Measurements from ENCODE around the gene GPR75.

GPR75 gene

GRCh38 chr2:53859206-53860181, at the start of gene GPR75:
Gene GPR75 (minus strand): TSS chr2:53859967. CDS start chr2:53854756, 5,211 bp downstream.
- FAIRE-seq = no peak

GRCh38 chr2:53907582-53907981, 47.8 kb upstream of the GPR75 start:
- FAIRE-seq = no peak

- FAIRE-seq = no peak
Measured at GRCh38 chr2:53905396-53905795, 45.6 kb upstream of the GPR75 start.

GRCh38 chr2:53903011-53903410, 43.2 kb upstream of the GPR75 start:
- FAIRE-seq = no peak

- FAIRE-seq = no peak
Measured at GRCh38 chr2:53901192-53901591, 41.4 kb upstream of the GPR75 start.

GRCh38 chr2:53896864-53897263, 37.1 kb upstream of the GPR75 start:
- FAIRE-seq = no peak

- no peak for FAIRE-seq
Measured at GRCh38 chr2:53886406-53887280, 26.9 kb upstream of the GPR75 start.

GRCh38 chr2:53884883-53885282, 25.1 kb upstream of the GPR75 start:
- no peak for FAIRE-seq

- FAIRE-seq = no peak
Measured at GRCh38 chr2:53881986-53882385, 22.2 kb upstream of the GPR75 start.

- FAIRE-seq = no peak
Measured at GRCh38 chr2:53881360-53881759, 21.6 kb upstream of the GPR75 start.

- no peak for FAIRE-seq
Measured at GRCh38 chr2:53880756-53881155, 21.0 kb upstream of the GPR75 start.

GRCh38 chr2:53877556-53877955, 17.8 kb upstream of the GPR75 start:
- FAIRE-seq = peak; percentile 62

GRCh38 chr2:53877112-53877511, 17.3 kb upstream of the GPR75 start:
- FAIRE-seq = no peak

GRCh38 chr2:53874401-53874950, 14.7 kb upstream of the GPR75 start:
- no peak for FAIRE-seq

- FAIRE-seq = no peak
Measured at GRCh38 chr2:53867773-53868172, 8.0 kb upstream of the GPR75 start.

- no peak for FAIRE-seq
Measured at GRCh38 chr2:53867169-53867568, 7.4 kb upstream of the GPR75 start.

- FAIRE-seq = no peak
Measured at GRCh38 chr2:53865962-53866361, 6.2 kb upstream of the GPR75 start.

- no peak for FAIRE-seq
Measured at GRCh38 chr2:53865264-53865663, 5.5 kb upstream of the GPR75 start.

- FAIRE-seq = no peak
Measured at GRCh38 chr2:53863538-53864227, 3.9 kb upstream of the GPR75 start.

- FAIRE-seq = no peak
Measured at GRCh38 chr2:53861824-53862223, 2.1 kb upstream of the GPR75 start.

- no peak for FAIRE-seq
Measured at GRCh38 chr2:53856272-53856671, 3.5 kb downstream of the GPR75 start.

- no peak for FAIRE-seq
Measured at GRCh38 chr2:53854678-53855077, 5.1 kb downstream of the GPR75 start.

- no peak for FAIRE-seq
Measured at GRCh38 chr2:53852532-53852931, 7.2 kb downstream of the GPR75 start.

Data from islet of Langerhans (tissue), 1 donor.